Suppressor macrophage (primary cell): Measurements from ENCODE around the gene PELI2.

Experiments
- DNase-seq, 4 experiments: peaks; one replicate each; pipeline ENCODE4 v3.0.0-alpha.2; 2020 to 2022

The PELI2 gene

DNA sequence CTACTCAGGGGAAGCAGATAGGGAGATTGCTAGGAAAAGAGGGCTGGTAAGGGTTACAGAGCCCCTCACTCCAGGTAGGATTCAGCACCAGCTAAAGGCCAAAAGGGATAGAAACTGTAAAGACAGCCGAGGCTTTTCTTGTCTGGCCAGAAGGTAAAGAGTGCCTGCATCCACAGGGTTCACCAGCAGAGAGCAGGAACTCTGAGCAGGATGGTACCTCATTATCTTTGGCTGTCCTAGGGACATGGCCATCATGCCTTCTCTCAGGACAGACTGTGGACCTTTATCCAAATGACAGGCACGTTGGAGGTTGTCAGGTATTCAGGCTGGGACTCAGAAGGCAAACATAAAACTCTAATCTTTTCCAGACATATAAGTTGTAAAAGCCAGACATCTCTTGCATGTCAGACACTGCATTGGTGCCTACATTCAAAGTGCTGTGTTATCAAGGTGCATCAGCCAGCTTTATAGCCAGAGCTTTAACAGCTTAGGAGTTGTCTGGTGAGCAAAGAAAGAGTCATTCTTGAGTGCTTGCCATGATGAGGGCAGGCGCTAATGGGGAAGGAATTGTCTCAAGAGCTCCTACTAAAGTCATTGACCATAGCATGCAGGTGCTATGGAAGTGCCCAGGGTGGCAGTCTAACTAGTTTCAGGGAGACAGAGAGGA, 89.5 kb downstream of the PELI2 start:
- no peak for DNase-seq

DNA sequence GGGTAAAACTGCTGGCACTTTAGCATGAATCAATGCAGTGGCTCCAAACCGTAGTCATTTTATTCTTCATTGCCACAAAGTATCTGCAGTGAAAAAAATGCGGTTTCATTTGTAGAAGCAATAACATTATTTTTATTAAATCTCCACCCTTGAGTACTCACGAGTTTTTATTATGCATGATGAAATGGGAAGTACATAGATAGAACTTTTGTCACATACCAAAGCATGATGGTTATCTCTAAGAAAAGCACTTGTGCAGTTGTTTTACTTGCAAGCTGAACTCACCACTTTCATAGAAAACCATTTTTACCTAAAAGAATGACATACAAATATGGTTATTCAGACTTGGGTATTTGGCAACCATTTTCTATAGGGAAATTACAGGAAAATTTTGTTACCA, 90.3 kb downstream of the PELI2 start:
- no peak for DNase-seq

DNA sequence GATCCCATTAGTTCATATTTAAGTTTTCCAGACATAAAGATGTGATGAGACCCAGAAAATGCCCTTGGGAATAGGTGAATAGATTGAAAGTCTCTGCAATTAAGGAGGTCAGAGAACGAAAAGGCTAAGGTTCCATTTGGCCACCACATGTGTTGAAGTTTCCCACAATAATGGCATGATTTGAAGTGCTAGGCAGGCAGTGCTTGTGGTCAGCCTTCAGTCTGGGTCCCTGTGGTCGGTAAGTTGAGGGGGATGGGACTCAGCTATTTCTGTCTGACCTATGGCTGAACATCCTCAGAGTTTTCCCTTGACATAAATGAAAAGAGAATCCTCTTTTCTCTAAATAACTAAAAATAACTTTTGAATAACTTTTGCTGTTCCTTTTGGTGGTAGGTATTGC, 92.4 kb downstream of the PELI2 start:
- DNase-seq = no peak

DNA sequence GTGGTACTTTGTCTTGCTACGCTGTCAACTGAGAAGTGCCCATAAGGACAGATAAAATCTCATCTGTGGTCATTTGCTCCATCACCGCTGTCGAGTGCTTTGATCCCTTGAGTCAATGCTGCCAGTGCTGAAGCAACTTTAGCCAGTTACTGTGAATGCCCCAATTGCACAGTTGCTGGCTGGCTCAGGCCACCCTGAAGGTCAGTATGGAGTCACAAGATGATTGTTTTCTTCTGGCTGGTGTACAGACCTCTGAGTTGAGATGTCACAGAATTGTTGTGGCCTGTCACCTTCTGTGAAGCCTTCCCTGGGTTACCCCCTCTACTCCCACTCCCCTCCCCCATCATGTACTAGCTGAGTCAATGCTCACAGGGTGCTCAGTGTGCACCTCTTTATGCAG, 92.9 kb downstream of the PELI2 start:
- no peak for DNase-seq

DNA sequence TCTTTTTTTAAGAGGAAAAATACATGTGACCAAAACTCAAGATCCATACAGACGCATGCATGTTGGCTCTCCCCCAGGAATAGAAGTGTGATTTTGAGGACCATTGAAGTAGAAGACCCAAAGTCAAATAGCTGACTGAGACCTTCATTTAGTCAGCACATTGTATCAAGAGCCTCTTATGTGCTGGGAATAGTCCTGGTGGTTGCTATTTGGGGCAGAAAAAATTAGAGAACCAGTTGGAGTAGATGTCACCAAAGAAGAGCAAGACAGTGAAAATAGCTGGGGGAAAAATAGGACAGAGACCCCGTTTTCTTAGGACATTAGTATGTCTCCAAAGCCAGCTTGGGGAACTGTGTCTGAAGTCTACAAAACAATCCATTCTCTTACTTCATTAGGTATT, 93.6 kb downstream of the PELI2 start:
- no peak for DNase-seq

DNA sequence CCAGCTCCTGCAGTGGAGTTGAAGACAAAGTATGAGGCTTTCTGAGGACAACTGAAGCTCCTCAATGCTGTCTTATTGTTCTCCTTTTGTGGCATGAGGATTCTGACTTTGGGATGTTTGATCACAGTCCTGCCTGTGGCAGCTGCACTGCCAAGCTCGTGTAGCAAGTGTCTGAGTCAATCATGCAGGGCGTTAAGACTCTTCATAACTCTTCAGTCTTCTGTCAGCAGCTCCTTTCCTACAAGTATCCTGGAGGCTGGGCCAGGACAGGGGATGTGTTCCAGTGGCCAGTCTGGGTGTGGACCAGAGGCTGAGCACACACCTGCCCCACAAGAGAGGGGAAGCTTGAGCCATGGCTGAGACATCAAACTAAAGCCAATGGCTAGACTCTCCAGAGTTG, 94.3 kb downstream of the PELI2 start:
- no peak for DNase-seq

DNA sequence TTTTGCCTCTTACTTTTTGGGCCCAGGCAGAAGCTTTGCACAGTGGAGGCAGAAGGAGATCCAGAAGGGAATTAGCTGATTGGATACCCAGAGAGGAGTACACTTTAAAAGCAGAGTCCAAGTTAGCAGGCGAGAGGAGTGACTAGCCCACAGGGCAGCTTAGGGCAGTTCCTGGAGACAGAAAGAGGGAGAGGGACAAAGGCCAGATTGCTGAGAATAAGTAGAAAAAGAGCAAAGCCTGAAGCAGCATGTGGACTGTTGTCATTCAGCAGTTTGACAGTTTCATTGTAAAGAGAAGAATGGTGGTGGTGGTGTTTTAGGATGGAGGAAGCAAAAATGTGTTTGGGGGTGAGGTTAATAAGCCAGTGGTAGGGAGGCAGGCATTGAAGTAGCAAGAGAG, 95.1 kb downstream of the PELI2 start:
- DNase-seq = no peak

DNA sequence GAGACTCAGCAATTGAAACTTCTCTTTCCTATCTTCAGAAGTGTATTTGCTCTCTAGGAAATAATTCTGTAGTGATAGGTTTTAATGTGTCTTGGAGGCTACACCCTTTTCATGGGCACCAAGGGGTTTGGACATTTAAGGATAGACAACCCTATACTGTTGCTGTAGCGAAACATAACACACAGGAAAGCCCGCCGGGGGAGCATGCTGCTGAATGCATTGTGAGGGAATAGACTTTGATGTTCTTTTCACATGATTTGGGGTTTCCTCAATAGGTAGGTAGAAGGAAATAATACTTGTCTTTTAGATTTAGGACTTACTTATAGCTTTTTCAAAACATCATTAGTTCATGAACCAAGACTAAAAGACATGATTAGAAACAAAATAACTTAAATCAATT, 97.0 kb downstream of the PELI2 start:
- DNase-seq = no peak

DNA sequence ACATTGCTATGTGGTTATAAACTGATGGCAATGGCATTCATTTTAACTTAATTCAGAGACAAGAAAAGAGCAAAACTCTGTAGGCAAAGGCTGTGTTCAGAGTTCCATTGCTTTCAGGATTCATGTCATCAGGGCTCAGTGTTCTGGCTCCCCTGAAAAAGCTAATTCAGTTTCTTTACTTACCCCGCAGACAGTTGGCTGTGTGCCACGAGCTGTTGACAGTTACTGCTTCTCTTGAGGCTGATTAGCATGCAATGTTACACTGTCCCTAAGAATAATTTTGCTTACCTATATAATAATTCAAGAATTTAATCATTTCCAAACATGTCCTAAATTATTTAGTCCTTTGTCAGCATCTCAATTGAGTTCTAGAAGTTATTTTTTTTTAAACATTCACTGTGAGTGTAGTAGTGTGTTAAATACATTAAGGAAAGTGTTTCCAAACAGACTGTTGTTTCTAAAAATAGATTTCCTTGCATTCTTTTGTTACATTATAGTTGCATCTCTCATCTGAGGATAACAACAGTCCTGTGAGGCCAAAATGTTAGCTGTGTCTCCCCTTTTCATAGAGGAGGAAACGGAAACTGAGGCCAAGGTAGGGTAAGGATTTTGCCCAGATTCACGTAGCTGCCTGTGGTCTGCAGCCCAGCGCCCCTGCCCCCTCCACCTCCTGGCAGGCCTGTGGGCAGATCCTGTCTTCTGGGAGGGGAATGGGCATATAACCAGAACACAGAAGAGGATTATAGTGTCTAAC, 98.6 kb downstream of the PELI2 start:
- peak; percentile 50 to 84 (median 64) for DNase-seq

DNA sequence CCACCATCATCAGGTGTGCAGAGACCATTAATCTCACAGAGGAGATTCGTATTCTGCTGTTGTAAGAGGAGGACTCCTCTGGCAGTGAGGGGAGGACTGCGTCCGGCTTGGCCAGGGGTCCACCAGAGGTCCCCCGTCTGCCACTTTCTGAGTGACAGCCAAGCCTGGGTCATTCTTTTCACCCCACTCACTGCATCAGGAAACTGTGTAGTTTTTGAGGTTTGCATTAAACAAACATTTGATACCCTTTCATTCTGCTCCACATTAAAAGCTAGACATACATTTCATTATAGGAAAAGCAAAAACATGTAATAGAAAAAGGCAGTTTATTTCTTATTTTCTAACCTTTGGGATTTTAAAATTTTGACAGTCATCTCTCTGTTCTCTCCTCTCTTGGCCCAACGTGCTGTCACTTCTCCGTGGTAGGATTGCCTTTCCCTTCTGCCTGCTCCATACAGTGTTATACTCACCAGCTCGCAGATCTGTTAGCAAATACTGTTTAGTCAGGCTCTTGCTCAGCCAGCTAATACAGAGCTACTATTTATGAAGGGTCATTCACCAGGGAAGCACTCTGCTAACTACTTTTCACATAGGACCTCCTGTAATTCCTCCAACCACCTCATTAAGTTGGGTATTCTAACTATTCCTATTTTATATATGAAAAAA, 99.3 kb downstream of the PELI2 start:
- DNase-seq = no peak

DNA sequence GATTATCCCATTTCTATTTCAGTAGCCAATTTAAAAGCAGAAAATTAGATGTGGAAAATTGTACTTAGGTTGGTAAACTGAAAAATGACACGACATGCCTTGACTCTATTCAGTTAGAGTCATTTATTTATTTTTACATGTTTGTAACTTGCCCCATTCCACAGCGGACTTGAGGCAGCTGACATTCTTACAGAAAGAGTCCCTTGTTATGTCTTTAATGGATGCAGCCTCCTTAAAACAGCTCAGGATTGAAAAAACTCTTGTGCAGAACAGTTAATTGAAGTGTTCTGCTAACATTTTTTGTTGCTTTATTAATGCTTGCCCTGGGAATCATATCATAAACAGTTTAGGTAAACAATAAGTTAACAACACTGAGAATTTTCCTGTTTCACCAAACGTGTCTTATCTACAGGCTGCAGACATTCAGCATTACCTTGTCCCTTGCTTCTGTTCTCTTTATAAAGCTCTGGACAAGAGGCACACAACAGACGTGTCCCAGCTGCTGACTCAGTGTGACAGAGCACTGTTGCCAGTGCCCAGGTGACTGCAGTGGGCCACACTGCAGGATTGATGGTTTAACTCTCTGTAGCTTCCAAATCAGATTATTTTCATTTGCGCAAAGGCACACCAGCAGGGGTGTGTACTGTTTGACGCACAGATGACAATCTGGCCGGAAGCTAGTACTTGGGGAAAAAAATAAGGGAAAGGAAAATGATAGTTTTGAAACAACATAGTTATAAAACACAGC, 101.6 kb downstream of the PELI2 start:
- DNase-seq = peak in 1 of 4 experiments; percentile 7

DNA sequence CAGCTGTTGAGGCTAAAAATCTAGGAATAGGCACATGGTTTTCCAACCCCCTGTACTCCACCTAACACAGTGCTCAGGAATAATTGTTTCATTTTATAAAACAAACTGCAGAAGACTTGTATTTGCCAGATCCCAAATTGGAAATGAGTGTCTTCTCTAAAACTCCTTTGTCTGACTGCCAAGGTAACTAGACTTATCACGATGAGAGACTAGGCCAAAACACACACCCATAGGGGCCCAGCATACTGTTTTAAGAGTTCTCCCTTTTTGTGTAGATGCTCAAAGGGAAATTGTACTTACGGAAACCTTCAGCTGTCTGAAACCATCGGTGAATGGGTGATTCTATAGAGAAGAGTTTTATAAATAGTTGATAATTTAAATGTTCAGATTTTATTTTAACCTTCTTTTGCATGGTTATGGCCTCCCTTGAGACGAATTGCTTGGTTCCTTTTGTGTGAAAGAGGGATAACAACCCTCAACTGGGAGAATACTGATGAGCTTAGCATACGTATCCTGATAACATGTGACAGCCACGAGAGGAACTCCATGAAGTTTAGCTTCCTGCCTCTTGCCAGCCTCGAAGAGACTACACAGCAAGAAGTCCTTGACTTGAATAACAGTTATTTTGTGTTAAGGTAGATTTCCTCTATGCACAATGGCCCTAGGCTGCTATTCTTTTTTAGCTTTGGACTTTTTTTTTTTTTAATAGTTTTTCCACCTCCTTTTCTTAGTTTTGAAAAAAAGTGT, 103.3 kb downstream of the PELI2 start:
- DNase-seq = peak in 3 of 4 experiments; percentile 28 to 60 (median 32)

DNA sequence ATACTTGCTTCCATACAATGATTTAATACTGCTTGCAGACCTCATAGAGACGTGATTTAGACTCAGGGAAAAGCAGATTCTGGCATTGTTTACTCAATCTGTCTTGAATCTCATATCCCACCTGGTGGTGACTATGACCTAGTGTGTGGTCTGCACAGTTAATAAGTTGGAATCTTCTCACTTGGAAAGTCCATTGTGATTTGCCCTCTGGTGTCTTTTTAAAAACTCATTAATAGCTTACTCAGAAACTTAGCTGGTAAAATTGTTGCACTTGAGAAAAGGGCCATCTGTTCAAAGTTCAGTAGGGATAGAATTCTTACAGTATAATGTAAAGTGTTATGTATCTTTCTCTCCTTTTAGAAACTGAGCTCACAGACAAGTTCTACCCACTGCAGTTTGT, 106.0 kb downstream of the PELI2 start:
- DNase-seq = no peak

DNA sequence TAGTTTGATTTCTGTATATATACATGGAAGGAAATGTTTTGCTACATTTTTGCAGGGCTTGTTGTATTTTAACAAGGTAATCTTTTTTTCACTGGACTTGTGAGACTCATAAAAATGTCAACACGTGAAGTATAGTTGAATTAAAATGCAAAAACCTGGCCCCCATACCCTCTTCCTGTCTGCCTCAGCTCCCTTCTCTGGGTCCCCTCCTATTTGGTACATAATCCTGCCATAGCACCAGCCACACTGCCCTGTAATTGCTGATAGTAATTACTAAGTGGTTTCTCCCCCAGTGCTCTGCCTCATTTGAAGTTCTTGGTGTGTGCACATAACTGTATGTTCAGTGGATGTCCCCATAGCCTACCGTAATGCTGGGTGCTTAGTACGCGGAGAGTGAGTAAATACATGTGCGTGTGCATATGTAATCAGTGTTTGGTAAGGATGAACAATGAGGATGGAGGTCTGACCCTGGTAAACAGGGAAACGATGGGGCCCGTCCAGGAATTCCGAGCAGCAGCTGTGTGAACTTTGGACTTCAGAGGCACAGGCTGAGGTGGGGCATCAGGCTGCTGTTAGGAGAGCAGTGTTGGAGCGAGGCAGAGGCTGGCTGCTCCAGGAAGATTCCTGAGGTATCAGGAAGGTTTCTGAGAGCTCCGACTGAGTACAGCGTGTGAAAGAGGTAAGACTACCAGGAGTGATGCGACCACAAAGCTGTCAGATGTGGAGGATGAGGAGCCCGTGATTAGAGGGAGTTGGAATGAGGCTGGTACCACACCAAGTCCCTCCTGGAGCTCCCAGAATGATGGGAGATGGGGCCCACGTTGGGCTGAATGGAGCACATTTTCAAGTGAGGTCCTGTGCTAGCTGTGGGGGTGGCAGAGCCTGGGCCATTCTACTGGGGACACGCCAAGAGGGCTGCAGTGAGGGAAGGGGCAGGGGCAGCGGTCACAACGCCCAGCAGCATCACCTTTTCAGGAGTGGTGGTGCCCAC, 106.8 kb downstream of the PELI2 start:
- DNase-seq = no peak

DNA sequence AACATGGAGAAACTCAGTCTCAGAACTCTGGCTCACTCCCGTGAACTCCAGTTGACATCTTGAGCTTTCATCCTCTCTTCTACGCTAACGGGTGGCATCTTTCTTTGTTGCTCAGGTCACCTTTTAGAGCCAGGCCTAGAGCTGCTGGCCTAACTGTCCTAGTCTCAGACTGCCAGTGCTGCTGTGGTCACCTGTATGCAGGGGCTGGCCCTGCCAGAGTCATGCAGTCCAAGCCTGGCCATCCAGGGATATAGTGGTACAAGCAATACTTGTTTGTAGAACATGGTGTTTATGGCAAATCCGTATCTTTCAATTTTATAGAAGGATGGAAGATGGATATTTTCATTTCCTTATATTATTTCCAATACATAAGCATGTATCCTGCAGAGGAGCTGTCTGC, 117.2 kb downstream of the PELI2 start:
- DNase-seq = no peak

DNA sequence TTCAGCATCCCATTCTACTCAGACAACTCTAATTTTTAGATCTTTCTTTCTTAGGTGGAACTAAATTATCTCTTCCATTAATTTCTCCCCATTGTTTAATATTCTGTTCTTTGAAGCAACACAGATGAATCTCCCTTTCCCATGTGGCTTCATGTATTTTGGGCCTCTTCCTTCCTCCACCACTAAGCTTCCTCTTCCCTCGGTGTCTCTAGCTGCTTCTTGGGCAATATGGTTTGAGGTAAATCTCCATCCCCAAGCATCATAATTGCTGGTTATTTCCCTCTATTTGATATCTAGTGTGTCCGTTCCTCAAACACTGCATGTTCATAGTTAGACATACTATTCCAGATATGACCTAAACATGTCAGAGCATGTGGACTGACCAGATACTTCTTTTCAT, 119.2 kb downstream of the PELI2 start:
- peak in 3 of 4 experiments; percentile 14 to 30 (median 17) for DNase-seq

DNA sequence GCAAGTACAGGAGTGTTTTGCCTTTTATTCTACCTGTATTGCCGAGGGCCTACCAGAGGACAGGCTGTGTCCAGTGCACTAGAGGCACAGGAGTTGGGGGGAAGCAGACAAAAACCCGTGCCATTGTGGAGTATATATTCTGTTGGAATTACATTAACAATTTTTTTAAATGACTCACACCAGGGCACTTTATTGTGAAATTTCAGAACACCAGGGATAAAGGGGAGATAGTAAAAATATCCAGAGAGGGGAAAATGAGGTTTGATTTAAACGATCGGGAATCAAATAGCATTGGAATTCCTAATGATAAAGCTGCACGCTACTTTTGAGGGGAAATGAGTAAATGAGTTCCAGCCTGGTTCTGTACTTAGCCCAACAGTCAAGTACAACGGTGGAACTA, 123.2 kb downstream of the PELI2 start:
- no peak for DNase-seq

DNA sequence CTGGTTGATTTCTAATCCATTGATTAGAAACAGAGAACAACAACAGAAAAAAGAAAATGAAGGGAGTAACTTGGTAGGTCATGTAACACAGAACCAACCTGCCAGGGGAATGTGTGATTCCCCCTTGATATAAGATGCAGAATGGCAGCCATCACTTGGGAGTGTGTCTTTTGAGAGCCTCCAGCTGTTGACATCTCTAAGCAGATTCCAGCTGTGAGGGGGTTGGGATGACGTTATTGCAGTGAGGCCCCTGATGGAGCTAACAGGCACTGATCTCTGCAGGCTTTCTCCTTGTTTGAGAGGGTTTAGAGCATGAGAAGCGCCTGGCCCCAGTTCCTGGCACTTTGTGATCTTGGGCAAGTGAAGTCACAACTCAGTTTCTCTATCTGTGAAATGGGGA, 124.9 kb downstream of the PELI2 start:
- DNase-seq = no peak

DNA sequence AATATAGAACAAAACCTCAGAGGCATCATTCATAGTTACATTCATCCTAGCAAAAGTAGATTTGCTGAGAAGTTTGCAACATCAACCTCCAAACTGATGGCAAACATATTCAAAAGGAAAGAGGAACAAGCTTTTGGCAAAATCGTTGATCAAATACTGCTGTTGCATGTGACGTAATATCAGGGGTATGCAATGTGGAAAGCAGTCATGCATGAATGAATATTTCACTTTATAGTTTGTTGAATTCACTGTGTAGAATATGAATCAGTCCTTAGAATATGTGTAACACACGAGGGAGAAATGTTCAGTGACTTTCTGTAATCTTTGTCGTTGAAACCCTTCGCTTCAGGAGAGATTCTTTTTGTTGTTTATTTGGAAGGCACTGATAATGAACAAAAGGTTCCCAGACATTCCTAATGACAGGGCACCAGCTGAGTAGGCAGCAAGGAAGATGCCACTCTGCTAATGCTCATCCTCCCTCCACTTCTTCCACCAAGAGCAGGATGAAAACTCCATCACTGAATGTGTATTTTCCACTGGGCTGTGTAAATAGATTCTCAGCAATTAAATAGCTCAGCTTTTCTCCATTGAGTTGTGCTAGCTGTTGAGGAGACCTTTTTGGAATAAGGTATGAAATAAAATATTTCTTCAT, 126.1 kb downstream of the PELI2 start:
- DNase-seq = peak; percentile 35 to 81 (median 66)

DNA sequence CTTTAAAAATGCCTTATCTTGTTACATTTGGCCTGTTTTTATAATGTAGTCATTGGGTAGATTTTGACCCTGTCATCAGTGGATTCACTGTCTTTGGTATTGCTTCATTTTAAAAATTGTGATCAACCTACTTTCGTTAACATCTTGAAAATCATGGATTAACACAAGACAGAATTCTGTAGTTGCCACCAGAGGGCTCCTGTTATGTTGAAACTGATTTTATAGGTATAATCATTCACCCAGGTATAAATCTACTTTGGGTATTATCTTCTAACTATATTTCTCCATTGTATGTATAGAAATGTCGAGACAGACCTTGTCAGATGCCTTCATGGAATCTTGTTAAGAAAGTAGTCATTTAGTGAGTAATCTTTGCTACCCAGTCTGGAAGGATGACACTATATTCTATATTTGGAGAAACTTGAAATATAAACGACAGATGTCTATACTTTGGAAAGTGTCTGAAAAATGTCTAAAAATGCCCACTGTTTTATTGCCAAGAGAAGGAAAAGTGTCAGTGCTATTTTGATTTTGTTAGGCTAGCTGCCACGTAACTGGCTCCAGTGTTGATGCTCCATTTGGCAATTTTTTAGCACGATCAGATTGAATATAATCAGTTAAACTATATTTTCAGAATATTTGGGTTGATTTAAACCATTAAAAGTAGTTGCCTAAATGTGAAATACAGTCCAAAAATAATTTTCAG, 129.4 kb downstream of the PELI2 start:
- peak in 2 of 4 experiments; percentile 13 to 26 for DNase-seq
